ENCODE measurements around the gene P2RY14.

The P2RY14 gene

GRCh38 chr3:151198849-151199248 is 79.5 kb downstream of the P2RY14 start:
- no peaks in the 10 kb centered on the region for H3K9me3 ChIP-seq (ENCODE audit: control insufficient read depth in 1 of 2, low read length in 2 of 2)
- H3K27ac ChIP-seq (ENCODE audit: low read length): no peak overlapping the region
- peaks cover 0 to 5% of the 10 kb centered on the region in 2 donors for H3K36me3 ChIP-seq (ENCODE audit: control insufficient read depth in 1 of 2, insufficient read depth in 2 of 2, low read length in 2 of 2)
- no peaks in the 10 kb centered on the region for H3K27me3 ChIP-seq (ENCODE audit: low read depth, low read length)
- no peak overlapping the region for H3K4me3 ChIP-seq (ENCODE audit: low read depth in 1 of 2, low read length in 2 of 2)
- no peaks in the 10 kb centered on the region for H3K4me1 ChIP-seq (ENCODE audit: control insufficient read depth in 1 of 2, insufficient read depth in 2 of 2, low read length in 2 of 2)

- H3K27me3 ChIP-seq (ENCODE audit: low read depth, low read length): no peaks in the 10 kb centered on the region
- H3K27ac ChIP-seq (ENCODE audit: low read length): no peak overlapping the region
- H3K9me3 ChIP-seq (ENCODE audit: control insufficient read depth in 1 of 2, low read length in 2 of 2): no peaks in the 10 kb centered on the region
- peaks cover 0 to 5% of the 10 kb centered on the region in 2 donors for H3K36me3 ChIP-seq (ENCODE audit: control insufficient read depth in 1 of 2, insufficient read depth in 2 of 2, low read length in 2 of 2)
- no peak overlapping the region for H3K4me3 ChIP-seq (ENCODE audit: low read depth in 1 of 2, low read length in 2 of 2)
- no peaks in the 10 kb centered on the region for H3K4me1 ChIP-seq (ENCODE audit: control insufficient read depth in 1 of 2, insufficient read depth in 2 of 2, low read length in 2 of 2)
These were observed 80.2 kb downstream of the P2RY14 start for GRCh38 chr3:151197981-151198767.

GRCh38 chr3:151197228-151197627 is 81.1 kb downstream of the P2RY14 start:
- Histone ChIP-seq H3K4me1 (ENCODE audit: control insufficient read depth in 1 of 2, insufficient read depth in 2 of 2, low read length in 2 of 2) (no peaks in the 10 kb centered on the region), H3K27ac (ENCODE audit: low read length) (no peak overlapping the region), H3K9me3 (ENCODE audit: control insufficient read depth in 1 of 2, low read length in 2 of 2) (no peaks in the 10 kb centered on the region), H3K4me3 (ENCODE audit: low read depth in 1 of 2, low read length in 2 of 2) (no peak overlapping the region), H3K27me3 (ENCODE audit: low read depth, low read length) (no peaks in the 10 kb centered on the region), H3K36me3 (ENCODE audit: control insufficient read depth in 1 of 2, insufficient read depth in 2 of 2, low read length in 2 of 2) (peaks cover 0 to 5% of the 10 kb centered on the region in 2 donors)

GRCh38 chr3:151196434-151196833 is 81.9 kb downstream of the P2RY14 start:
- no peaks in the 10 kb centered on the region for H3K27me3 ChIP-seq (ENCODE audit: low read depth, low read length)
- H3K4me3 ChIP-seq (ENCODE audit: low read depth in 1 of 2, low read length in 2 of 2): no peak overlapping the region
- H3K4me1 ChIP-seq (ENCODE audit: control insufficient read depth in 1 of 2, insufficient read depth in 2 of 2, low read length in 2 of 2): no peaks in the 10 kb centered on the region
- H3K36me3 ChIP-seq (ENCODE audit: control insufficient read depth in 1 of 2, insufficient read depth in 2 of 2, low read length in 2 of 2): peaks cover 0 to 5% of the 10 kb centered on the region in 2 donors
- no peak overlapping the region for H3K27ac ChIP-seq (ENCODE audit: low read length)
- no peaks in the 10 kb centered on the region for H3K9me3 ChIP-seq (ENCODE audit: control insufficient read depth in 1 of 2, low read length in 2 of 2)

- H3K27ac ChIP-seq (ENCODE audit: low read length): no peak overlapping the region
- H3K9me3 ChIP-seq (ENCODE audit: control insufficient read depth in 1 of 2, low read length in 2 of 2): no peaks in the 10 kb centered on the region
- no peak overlapping the region for H3K4me3 ChIP-seq (ENCODE audit: low read depth in 1 of 2, low read length in 2 of 2)
- no peaks in the 10 kb centered on the region for H3K4me1 ChIP-seq (ENCODE audit: control insufficient read depth in 1 of 2, insufficient read depth in 2 of 2, low read length in 2 of 2)
- peaks cover 0 to 5% of the 10 kb centered on the region in 2 donors for H3K36me3 ChIP-seq (ENCODE audit: control insufficient read depth in 1 of 2, insufficient read depth in 2 of 2, low read length in 2 of 2)
- H3K27me3 ChIP-seq (ENCODE audit: low read depth, low read length): no peaks in the 10 kb centered on the region
These were observed 82.5 kb downstream of the P2RY14 start for GRCh38 chr3:151195826-151196225.

GRCh38 chr3:151192545-151192944 is 85.8 kb downstream of the P2RY14 start:
- no peak overlapping the region for H3K4me3 ChIP-seq (ENCODE audit: low read depth in 1 of 2, low read length in 2 of 2)
- H3K27me3 ChIP-seq (ENCODE audit: low read depth, low read length): no peaks in the 10 kb centered on the region
- H3K4me1 ChIP-seq (ENCODE audit: control insufficient read depth in 1 of 2, insufficient read depth in 2 of 2, low read length in 2 of 2): no peaks in the 10 kb centered on the region
- H3K36me3 ChIP-seq (ENCODE audit: control insufficient read depth in 1 of 2, insufficient read depth in 2 of 2, low read length in 2 of 2): peaks cover 0 to 5% of the 10 kb centered on the region in 2 donors
- no peaks in the 10 kb centered on the region for H3K9me3 ChIP-seq (ENCODE audit: control insufficient read depth in 1 of 2, low read length in 2 of 2)
- no peak overlapping the region for H3K27ac ChIP-seq (ENCODE audit: low read length)

- Histone ChIP-seq H3K4me1 (ENCODE audit: control insufficient read depth in 1 of 2, insufficient read depth in 2 of 2, low read length in 2 of 2) (no peaks in the 10 kb centered on the region), H3K4me3 (ENCODE audit: low read depth in 1 of 2, low read length in 2 of 2) (no peak overlapping the region), H3K27ac (ENCODE audit: low read length) (no peak overlapping the region), H3K9me3 (ENCODE audit: control insufficient read depth in 1 of 2, low read length in 2 of 2) (no peaks in the 10 kb centered on the region), H3K36me3 (ENCODE audit: control insufficient read depth in 1 of 2, insufficient read depth in 2 of 2, low read length in 2 of 2) (no peaks in the 10 kb centered on the region), H3K27me3 (ENCODE audit: low read depth, low read length) (no peaks in the 10 kb centered on the region)
These were observed 87.2 kb downstream of the P2RY14 start for GRCh38 chr3:151191095-151191494.

GRCh38 chr3:151183265-151183671 is 95.1 kb downstream of the P2RY14 start:
- H3K9me3 ChIP-seq (ENCODE audit: control insufficient read depth in 1 of 2, low read length in 2 of 2): no peaks in the 10 kb centered on the region
- H3K27me3 ChIP-seq (ENCODE audit: low read depth, low read length): no peaks in the 10 kb centered on the region
- no peak overlapping the region for H3K4me3 ChIP-seq (ENCODE audit: low read depth in 1 of 2, low read length in 2 of 2)
- H3K27ac ChIP-seq (ENCODE audit: low read length): no peak overlapping the region
- H3K36me3 ChIP-seq (ENCODE audit: control insufficient read depth in 1 of 2, insufficient read depth in 2 of 2, low read length in 2 of 2): no peaks in the 10 kb centered on the region
- no peaks in the 10 kb centered on the region for H3K4me1 ChIP-seq (ENCODE audit: control insufficient read depth in 1 of 2, insufficient read depth in 2 of 2, low read length in 2 of 2)

- H3K27me3 ChIP-seq (ENCODE audit: low read depth, low read length): no peaks in the 10 kb centered on the region
- H3K27ac ChIP-seq (ENCODE audit: low read length): no peak overlapping the region
- no peaks in the 10 kb centered on the region for H3K4me1 ChIP-seq (ENCODE audit: control insufficient read depth in 1 of 2, insufficient read depth in 2 of 2, low read length in 2 of 2)
- no peaks in the 10 kb centered on the region for H3K36me3 ChIP-seq (ENCODE audit: control insufficient read depth in 1 of 2, insufficient read depth in 2 of 2, low read length in 2 of 2)
- H3K4me3 ChIP-seq (ENCODE audit: low read depth in 1 of 2, low read length in 2 of 2): no peak overlapping the region
- H3K9me3 ChIP-seq (ENCODE audit: control insufficient read depth in 1 of 2, low read length in 2 of 2): no peaks in the 10 kb centered on the region
These were observed 95.8 kb downstream of the P2RY14 start for GRCh38 chr3:151182349-151183079.

- H3K4me3 ChIP-seq (ENCODE audit: low read depth in 1 of 2, low read length in 2 of 2): no peak overlapping the region
- H3K27ac ChIP-seq (ENCODE audit: low read length): no peak overlapping the region
- no peaks in the 10 kb centered on the region for H3K36me3 ChIP-seq (ENCODE audit: control insufficient read depth in 1 of 2, insufficient read depth in 2 of 2, low read length in 2 of 2)
- no peaks in the 10 kb centered on the region for H3K27me3 ChIP-seq (ENCODE audit: low read depth, low read length)
- no peaks in the 10 kb centered on the region for H3K9me3 ChIP-seq (ENCODE audit: control insufficient read depth in 1 of 2, low read length in 2 of 2)
- no peaks in the 10 kb centered on the region for H3K4me1 ChIP-seq (ENCODE audit: control insufficient read depth in 1 of 2, insufficient read depth in 2 of 2, low read length in 2 of 2)
These were observed 100.0 kb downstream of the P2RY14 start for GRCh38 chr3:151178208-151178845.

GRCh38 chr3:151175952-151176351 is 102.4 kb downstream of the P2RY14 start:
- no peaks in the 10 kb centered on the region for H3K27me3 ChIP-seq (ENCODE audit: low read depth, low read length)
- no peaks in the 10 kb centered on the region for H3K9me3 ChIP-seq (ENCODE audit: control insufficient read depth in 1 of 2, low read length in 2 of 2)
- no peak overlapping the region for H3K4me3 ChIP-seq (ENCODE audit: low read depth in 1 of 2, low read length in 2 of 2)
- H3K4me1 ChIP-seq (ENCODE audit: control insufficient read depth in 1 of 2, insufficient read depth in 2 of 2, low read length in 2 of 2): no peaks in the 10 kb centered on the region
- no peak overlapping the region for H3K27ac ChIP-seq (ENCODE audit: low read length)
- H3K36me3 ChIP-seq (ENCODE audit: control insufficient read depth in 1 of 2, insufficient read depth in 2 of 2, low read length in 2 of 2): no peaks in the 10 kb centered on the region

Data from muscle layer of duodenum (tissue), 2 donors.